Activated naive CD8-positive, alpha-beta T cell treated with anti-CD3 and anti-CD28 coated beads, Interleukin-2, amount 50 U/mL, for 24 hours (primary cell): Measurements from ENCODE around the gene ADAM8.

Experiments used
- ATAC-seq: fragments of 150-1000 bp; cut with Tn5 transposase; one replicate; pipeline ENCODE4 v1.10.0; 2021
- DNase-seq: peaks from one replicate; pipeline ENCODE4 v3.0.0; 2021
- H3K27ac Mint-ChIP-seq: one replicate; pipeline ENCODE4 v1.8.0; 2021; ENCODE audit warnings: mild to moderate bottlenecking, mixed read lengths
- H3K27me3 Mint-ChIP-seq: one replicate; pipeline ENCODE4 v1.8.0; 2021; ENCODE audit warnings: mixed read lengths
- H3K36me3 Mint-ChIP-seq: one replicate; pipeline ENCODE4 v1.8.0; 2021; ENCODE audit warnings: low read depth, mixed read lengths
- H3K4me1 Mint-ChIP-seq: one replicate; pipeline ENCODE4 v1.8.0; 2021; ENCODE audit warnings: mixed read lengths
- H3K4me3 Mint-ChIP-seq: one replicate; pipeline ENCODE4 v1.8.0; 2021; ENCODE audit warnings: mild to moderate bottlenecking, moderate library complexity, mixed read lengths
- H3K9me3 Mint-ChIP-seq: one replicate; pipeline ENCODE4 v1.8.0; 2021; ENCODE audit warnings: mixed read lengths

Gene ADAM8

GRCh38 chr10:133312016-133312768 lies 35.5 kb upstream of the ADAM8 start:
- DNase-seq, result no peak
- no peak overlapping the region for H3K4me3 Mint-ChIP-seq

GRCh38 chr10:133311570-133311969 lies 34.9 kb upstream of the ADAM8 start:
- ATAC-seq (no peak), DNase-seq (no peak)
- H3K4me3 Mint-ChIP-seq, result no peak overlapping the region
- no peak overlapping the region for H3K27ac Mint-ChIP-seq
- peaks cover 2% of the 10 kb centered on the region for H3K27me3 Mint-ChIP-seq
- H3K36me3 Mint-ChIP-seq, result peaks cover 23% of the 10 kb centered on the region
- H3K4me1 Mint-ChIP-seq, result peaks cover 19% of the 10 kb centered on the region
- no peaks in the 10 kb centered on the region for H3K9me3 Mint-ChIP-seq

More at GRCh38 chr10:133312016-133312768, 35.5 kb upstream of the ADAM8 start:
- H3K4me1 Mint-ChIP-seq, result peaks cover 15% of the 10 kb centered on the region
- no peak for ATAC-seq
- H3K27ac Mint-ChIP-seq, result no peak overlapping the region
- H3K9me3 Mint-ChIP-seq, result no peaks in the 10 kb centered on the region
- peaks cover 2% of the 10 kb centered on the region for H3K27me3 Mint-ChIP-seq
- peaks cover 23% of the 10 kb centered on the region for H3K36me3 Mint-ChIP-seq

- Mint-ChIP-seq H3K27ac (no peak overlapping the region), H3K27me3 (peaks cover 2% of the 10 kb centered on the region)
Measured at GRCh38 chr10:133310789-133311188, 34.1 kb upstream of the ADAM8 start.

GRCh38 chr10:133310399-133310755 lies 33.7 kb upstream of the ADAM8 start:
- Mint-ChIP-seq H3K4me1 (peaks cover 28% of the 10 kb centered on the region), H3K27ac (no peak overlapping the region), H3K27me3 (peaks cover 2% of the 10 kb centered on the region), H3K9me3 (no peaks in the 10 kb centered on the region), H3K4me3 (no peak overlapping the region), H3K36me3 (peaks cover 23% of the 10 kb centered on the region)
- DNase-seq, result no peak
- no peak for ATAC-seq

More at GRCh38 chr10:133310789-133311188, 34.1 kb upstream of the ADAM8 start:
- no peak for DNase-seq
- no peak overlapping the region for H3K4me3 Mint-ChIP-seq
- peaks cover 23% of the 10 kb centered on the region for H3K36me3 Mint-ChIP-seq
- ATAC-seq, result no peak
- H3K9me3 Mint-ChIP-seq, result no peaks in the 10 kb centered on the region
- peaks cover 24% of the 10 kb centered on the region for H3K4me1 Mint-ChIP-seq

GRCh38 chr10:133309720-133310398 lies 33.2 kb upstream of the ADAM8 start:
- no peaks in the 10 kb centered on the region for H3K9me3 Mint-ChIP-seq
- H3K4me1 Mint-ChIP-seq, result peaks cover 32% of the 10 kb centered on the region
- H3K27ac Mint-ChIP-seq, result no peak overlapping the region
- H3K27me3 Mint-ChIP-seq, result peaks cover 2% of the 10 kb centered on the region
- ATAC-seq (no peak), DNase-seq (no peak)
- H3K36me3 Mint-ChIP-seq, result peaks cover 26% of the 10 kb centered on the region
- H3K4me3 Mint-ChIP-seq, result peak overlapping the region; percentile 69

- DNase-seq (peak; percentile 96), ATAC-seq (peak; percentile 70)
- Mint-ChIP-seq H3K4me1 (peaks cover 35% of the 10 kb centered on the region), H3K36me3 (peaks cover 26% of the 10 kb centered on the region), H3K4me3 (peak overlapping the region; percentile 69), H3K27me3 (peaks cover 2% of the 10 kb centered on the region), H3K9me3 (no peaks in the 10 kb centered on the region), H3K27ac (peak overlapping the region; percentile 76)
Measured at GRCh38 chr10:133309100-133309719, 32.5 kb upstream of the ADAM8 start.

GRCh38 chr10:133308421-133309099 lies 31.9 kb upstream of the ADAM8 start, which contains the start of the genes TUBGCP2 and ZNF511:
TSS of gene TUBGCP2 (minus strand) at chr10:133308872. CDS start at chr10:133302941, 5,931 bp downstream.
TSS of gene ZNF511 (plus strand) at chr10:133308914. CDS start at chr10:133308944, 30 bp downstream.
- peaks cover 37% of the 10 kb centered on the region for H3K4me1 Mint-ChIP-seq
- peaks cover 2% of the 10 kb centered on the region for H3K27me3 Mint-ChIP-seq
- H3K9me3 Mint-ChIP-seq, result no peaks in the 10 kb centered on the region
- DNase-seq (peak; percentile 93), ATAC-seq (peak; percentile 79)
- H3K27ac Mint-ChIP-seq, result peak within 1 kb of the TSS; percentile 99
- H3K36me3 Mint-ChIP-seq, result peaks cover 26% of the 10 kb centered on the region
- peak within 1 kb of the TSS; percentile 98 for H3K4me3 Mint-ChIP-seq

GRCh38 chr10:133307776-133308420 lies 31.2 kb upstream of the ADAM8 start:
- peak overlapping the region; percentile 98 for H3K4me3 Mint-ChIP-seq
- DNase-seq (peak; percentile 86), ATAC-seq (peak; percentile 69)
- peaks cover 25% of the 10 kb centered on the region for H3K36me3 Mint-ChIP-seq
- peak overlapping the region; percentile 99 for H3K27ac Mint-ChIP-seq
- peaks cover 2% of the 10 kb centered on the region for H3K27me3 Mint-ChIP-seq
- H3K9me3 Mint-ChIP-seq, result no peaks in the 10 kb centered on the region
- peaks cover 37% of the 10 kb centered on the region for H3K4me1 Mint-ChIP-seq

GRCh38 chr10:133306941-133307379 lies 30.3 kb upstream of the ADAM8 start:
- Mint-ChIP-seq H3K27ac (peak overlapping the region; percentile 99), H3K27me3 (peaks cover 2% of the 10 kb centered on the region), H3K4me3 (peak overlapping the region; percentile 98), H3K36me3 (peaks cover 26% of the 10 kb centered on the region), H3K4me1 (peaks cover 37% of the 10 kb centered on the region), H3K9me3 (no peaks in the 10 kb centered on the region)
- no peak for ATAC-seq
- no peak for DNase-seq

- DNase-seq (no peak), ATAC-seq (no peak)
- H3K4me3 Mint-ChIP-seq, result no peak overlapping the region
- H3K4me1 Mint-ChIP-seq, result peaks cover 37% of the 10 kb centered on the region
- peaks cover 2% of the 10 kb centered on the region for H3K27me3 Mint-ChIP-seq
- H3K36me3 Mint-ChIP-seq, result peaks cover 20% of the 10 kb centered on the region
- no peaks in the 10 kb centered on the region for H3K9me3 Mint-ChIP-seq
- H3K27ac Mint-ChIP-seq, result no peak overlapping the region
Measured at GRCh38 chr10:133306097-133306476, 29.4 kb upstream of the ADAM8 start.

- Mint-ChIP-seq H3K27me3 (peaks cover 2% of the 10 kb centered on the region), H3K4me1 (peaks cover 34% of the 10 kb centered on the region), H3K9me3 (no peaks in the 10 kb centered on the region), H3K36me3 (peaks cover 33% of the 10 kb centered on the region), H3K27ac (no peak overlapping the region), H3K4me3 (no peak overlapping the region)
- no peak for DNase-seq
- no peak for ATAC-seq
Measured at GRCh38 chr10:133303206-133303605, 26.5 kb upstream of the ADAM8 start.

- Mint-ChIP-seq H3K4me1 (peaks cover 24% of the 10 kb centered on the region), H3K27ac (no peak overlapping the region), H3K36me3 (peaks cover 34% of the 10 kb centered on the region), H3K4me3 (no peak overlapping the region), H3K9me3 (no peaks in the 10 kb centered on the region), H3K27me3 (no peaks in the 10 kb centered on the region)
- DNase-seq (no peak), ATAC-seq (peak; percentile 34)
Measured at GRCh38 chr10:133302230-133302629, 25.6 kb upstream of the ADAM8 start.

- Mint-ChIP-seq H3K36me3 (peaks cover 40% of the 10 kb centered on the region), H3K9me3 (no peaks in the 10 kb centered on the region), H3K27ac (no peak overlapping the region), H3K27me3 (no peaks in the 10 kb centered on the region), H3K4me3 (no peak overlapping the region), H3K4me1 (peaks cover 6% of the 10 kb centered on the region)
- DNase-seq (no peak), ATAC-seq (no peak)
Measured at GRCh38 chr10:133299738-133300137, 23.1 kb upstream of the ADAM8 start.

GRCh38 chr10:133299224-133299623 lies 22.6 kb upstream of the ADAM8 start:
- no peak overlapping the region for H3K4me3 Mint-ChIP-seq
- H3K36me3 Mint-ChIP-seq, result peaks cover 45% of the 10 kb centered on the region
- peaks cover 7% of the 10 kb centered on the region for H3K4me1 Mint-ChIP-seq
- ATAC-seq (no peak), DNase-seq (no peak)
- no peaks in the 10 kb centered on the region for H3K9me3 Mint-ChIP-seq
- H3K27me3 Mint-ChIP-seq, result no peaks in the 10 kb centered on the region
- H3K27ac Mint-ChIP-seq, result no peak overlapping the region
